Lung (tissue), 12 donors: ENCODE data around the gene TRUB1. TPM values are rescaled to one million over a fixed set of nuclear protein-coding genes. Genes with fewer than 3 reads are reported as not detected.

ENCODE experiments used
- ATAC-seq: fragments of 200-7000 bp; cut with Tn5 transposase; one replicate; pipeline ENCODE4 v1.9.1; 2020; ENCODE audit warnings: moderate number of reproducible peaks; ENCODE audit not compliant: insufficient read depth, low FRiP score
- DNase-seq, 3 donors: peaks; one replicate each; pipeline ENCODE4 v3.0.0-alpha.2; 2013 to 2017
- H3K27ac ChIP-seq, 2 donors: one replicate each; pipeline ENCODE4 v1.5.1; 2013; ENCODE audit warnings: mild to moderate bottlenecking in 2 of 2, moderate library complexity in 2 of 2, control low read depth in 1 of 2, inconsistent platforms in 1 of 2, low read depth in 1 of 2, low read length in 1 of 2
- H3K27me3 ChIP-seq, 3 donors: one replicate each; pipeline ENCODE4 v1.5.1; 2013; ENCODE audit warnings: low read length in 2 of 3; ENCODE audit not compliant: control insufficient read depth in 3 of 3, insufficient read depth in 3 of 3
- H3K36me3 ChIP-seq, 4 donors: one replicate each; pipeline ENCODE4 v1.5.1; 2013; ENCODE audit warnings: low read length in 4 of 4, mild to moderate bottlenecking in 1 of 4, moderate library complexity in 1 of 4; ENCODE audit not compliant: control insufficient read depth in 4 of 4, insufficient read depth in 4 of 4
- H3K4me1 ChIP-seq, 5 donors: one replicate each; pipeline ENCODE4 v1.5.1; 2013; ENCODE audit warnings: low read length in 5 of 5, mild to moderate bottlenecking in 2 of 5, moderate library complexity in 1 of 5; ENCODE audit not compliant: control insufficient read depth in 5 of 5, insufficient read depth in 5 of 5
- H3K4me3 ChIP-seq: one replicate; pipeline ENCODE4 v1.5.1; 2013; ENCODE audit warnings: mild to moderate bottlenecking, control low read depth, moderate library complexity
- H3K9ac ChIP-seq, 2 donors: one replicate each; pipeline ENCODE4 v1.5.1; 2013; ENCODE audit warnings: low read length in 2 of 2, control low read depth in 1 of 2; ENCODE audit not compliant: insufficient read depth in 1 of 2
- H3K9me3 ChIP-seq, 4 donors: one replicate each; pipeline ENCODE4 v1.5.1; 2013; ENCODE audit warnings: low read length in 3 of 4, mild to moderate bottlenecking in 1 of 4, moderate library complexity in 1 of 4; ENCODE audit not compliant: control insufficient read depth in 4 of 4, insufficient read depth in 3 of 4
- CTCF ChIP-seq: IDR thresholded peaks from 2 replicates; pipeline ENCODE4 v1.5.1; 2012; ENCODE audit warnings: mild to moderate bottlenecking; ENCODE audit errors: control extremely low read depth, extremely low read depth
- WGBS, 2 donors: extraction: QIAGEN DNeasy Blood & Tissue Kit; methylation state at CpG; one replicate each; pipeline ENCODE4 v1.1.7; 2013; 5-methylcytosine and 5-hydroxymethylcytosine counted together
- polyA plus RNA-seq, 2 donors: library from polyadenylated mRNA; stranded (reverse); fragments of 200-250 nt; gene quantifications; one replicate each; pipeline ENCODE4 v1.2.1, GENCODE V29; 2013
- total RNA-seq, 2 donors: library from RNA; depleted of rRNA in 1 of 2; stranded (reverse); fragments of >200 nt in 1 of 2; gene quantifications; one replicate each; pipeline ENCODE4 v1.2.1, GENCODE V29; 2014 to 2021
- donor health status: control.
- donor health status: control.
- donor health status: Bipolar disorder and iron deficiency.
- donor health status: healthy.
- donor health status: DM: yes; HTN: yes; CAD: no.

Gene TRUB1
- total and polyA plus RNA-seq, 4 donors: 4.9 to 27.0 (median 10.7) TPM

GRCh38 chr10:114911801-114912469 is 26.1 kb upstream of the TRUB1 start:
- 63 to 70% methylated on average over 5 of the region's 5 CpGs for WGBS, 2 donors
- no peaks in the 10 kb centered on the region for H3K27me3 ChIP-seq
- H3K4me1 ChIP-seq: no peaks in the 10 kb centered on the region
- no peak overlapping the region for H3K27ac ChIP-seq
- no peaks in the 10 kb centered on the region for H3K36me3 ChIP-seq
- DNase-seq: no peak
- H3K9ac ChIP-seq: no peak overlapping the region
- no peaks in the 10 kb centered on the region for H3K9me3 ChIP-seq
- H3K4me3 ChIP-seq: no peak overlapping the region
- no peak for ATAC-seq
- TF ChIP-seq CTCF: no peak

GRCh38 chr10:114912470-114912859 is 25.5 kb upstream of the TRUB1 start:
- WGBS, 2 donors: 78 to 85% methylated on average over 2 of the region's 2 CpGs
- H3K4me3 ChIP-seq: no peak overlapping the region

GRCh38 chr10:114914560-114914959 is 23.4 kb upstream of the TRUB1 start:
- Histone ChIP-seq H3K9me3 (no peaks in the 10 kb centered on the region), H3K27me3 (no peaks in the 10 kb centered on the region), H3K36me3 (no peaks in the 10 kb centered on the region), H3K4me1 (no peaks in the 10 kb centered on the region), H3K4me3 (no peak overlapping the region), H3K27ac (no peak overlapping the region), H3K9ac (no peak overlapping the region)
- no peak for ATAC-seq
- WGBS, 2 donors: 87 to 89% methylated on average over 3 of the region's 3 CpGs
- no peak for DNase-seq
- no peak for TF ChIP-seq CTCF

More at GRCh38 chr10:114912470-114912859, 25.5 kb upstream of the TRUB1 start:
- Histone ChIP-seq H3K27ac (no peak overlapping the region), H3K4me1 (no peaks in the 10 kb centered on the region), H3K9me3 (no peaks in the 10 kb centered on the region), H3K36me3 (no peaks in the 10 kb centered on the region), H3K9ac (no peak overlapping the region), H3K27me3 (no peaks in the 10 kb centered on the region)
- no peak for TF ChIP-seq CTCF
- DNase-seq: no peak
- no peak for ATAC-seq

GRCh38 chr10:114915294-114915693 is 22.7 kb upstream of the TRUB1 start:
- no peak for ATAC-seq
- WGBS, 2 donors: 66 to 76% methylated on average over 2 of the region's 2 CpGs
- TF ChIP-seq CTCF: no peak
- Histone ChIP-seq H3K4me1 (no peaks in the 10 kb centered on the region), H3K27ac (no peak overlapping the region), H3K36me3 (no peaks in the 10 kb centered on the region), H3K9ac (no peak overlapping the region), H3K27me3 (no peaks in the 10 kb centered on the region), H3K4me3 (no peak overlapping the region), H3K9me3 (no peaks in the 10 kb centered on the region)
- no peak for DNase-seq
